HepG2 (cell line): ENCODE measurements around the gene TAMALIN. TPM values are rescaled to one million over a fixed set of nuclear protein-coding genes. Genes with fewer than 3 reads are reported as not detected.

Experiments used
- EEA1 ChIP-seq: sonication (generic); formaldehyde crosslinking; IDR thresholded peaks from 2 replicates; pipeline ENCODE4 v1.5.1; 2020; ENCODE audit warnings: mild to moderate bottlenecking, missing genetic modification reagents, borderline replicate concordance
- GATAD1 ChIP-seq: IDR thresholded peaks from 2 replicates; pipeline ENCODE4 v1.6.1; 2016; ENCODE audit warnings: missing genetic modification reagents, missing compliant biosample characterization
- KDM6A ChIP-seq: IDR thresholded peaks from 2 replicates; pipeline ENCODE4 v1.6.1; 2016; ENCODE audit warnings: low read depth
- NFRKB ChIP-seq: fragments of 450-650 bp; IDR thresholded peaks from 2 replicates; pipeline ENCODE4 v1.6.1; 2017
- POLR2AphosphoS2 ChIP-seq: IDR thresholded peaks from 2 replicates; pipeline ENCODE4 v1.6.1; 2011; ENCODE audit warnings: low read depth, low read length, improper control_type of control experiment
- PREB ChIP-seq: sonication (generic); formaldehyde crosslinking; IDR thresholded peaks from 2 replicates; pipeline ENCODE4 v1.4.0; 2020; ENCODE audit warnings: missing genetic modification reagents
- SMAD1 ChIP-seq: sonication (generic); formaldehyde crosslinking; IDR thresholded peaks from 2 replicates; pipeline ENCODE4 v1.4.0; 2020; ENCODE audit warnings: missing genetic modification reagents, low read depth, mild to moderate bottlenecking, borderline replicate concordance
- SMAD9 ChIP-seq: sonication (generic); formaldehyde crosslinking; IDR thresholded peaks from 2 replicates; pipeline ENCODE4 v1.5.1; 2020; ENCODE audit warnings: mild to moderate bottlenecking, missing genetic modification reagents
- SPEN ChIP-seq: sonication (generic); formaldehyde crosslinking; IDR thresholded peaks from 2 replicates; pipeline ENCODE4 v1.5.1; 2020; ENCODE audit warnings: low read depth, mild to moderate bottlenecking, missing genetic modification reagents
- TGIF2 ChIP-seq: IDR thresholded peaks from 2 replicates; pipeline ENCODE4 v1.6.1; 2016; ENCODE audit warnings: control low read depth, missing compliant biosample characterization
- TRIM24 ChIP-seq: sonication (generic); formaldehyde crosslinking; IDR thresholded peaks from 2 replicates; pipeline ENCODE4 v1.8.0; 2022; ENCODE audit warnings: mild to moderate bottlenecking, missing genetic modification reagents
- ZBTB25 ChIP-seq: IDR thresholded peaks from 2 replicates; pipeline ENCODE4 v1.6.1; 2018; ENCODE audit warnings: missing genetic modification reagents
- ZC3H4 ChIP-seq: sonication (generic); formaldehyde crosslinking; IDR thresholded peaks from 2 replicates; pipeline ENCODE4 v1.4.0; 2020; ENCODE audit warnings: missing genetic modification reagents, borderline replicate concordance
- ZNF136 ChIP-seq: sonication (generic); formaldehyde crosslinking; IDR thresholded peaks from 2 replicates; pipeline ENCODE4 v1.8.1; 2022; ENCODE audit warnings: low read depth, mild to moderate bottlenecking, moderate library complexity, missing genetic modification reagents
- ZNF549 ChIP-seq: sonication (generic); formaldehyde crosslinking; IDR thresholded peaks from 2 replicates; pipeline ENCODE4 v1.5.0; 2020; ENCODE audit warnings: missing genetic modification reagents
- ZNF782 ChIP-seq: sonication (generic); formaldehyde crosslinking; IDR thresholded peaks from 2 replicates; pipeline ENCODE4 v1.4.0; 2020; ENCODE audit warnings: missing genetic modification reagents, mild to moderate bottlenecking, borderline replicate concordance
- ZNF850 ChIP-seq: sonication (generic); formaldehyde crosslinking; conservative IDR thresholded peaks from 2 replicates; pipeline ENCODE4 v1.9.0; 2021; ENCODE audit warnings: mild to moderate bottlenecking, missing genetic modification reagents
- ZSCAN20 ChIP-seq: sonication (generic); formaldehyde crosslinking; IDR thresholded peaks from 2 replicates; pipeline ENCODE4 v1.4.0; 2020; ENCODE audit warnings: missing genetic modification reagents, mild to moderate bottlenecking, borderline replicate concordance
- polyA plus RNA-seq, 8 experiments: library from polyadenylated mRNA; depleted of rRNA in 3 of 8; stranded (reverse) in 7 of 8; unstranded in 1 of 8; fragments of >200 nt; fragmentation: Illumina TruSeq in 4 of 8; extraction: Trizol in 4 of 8; gene quantifications; 2 replicates each; pipeline versions ENCODE4 v1.2.1 to v1.2.3, GENCODE V29; 2011 to 2016; ENCODE audit warnings: low read depth in 4 of 8, missing spikeins in 1 of 8, mixed read lengths in 1 of 8; ENCODE audit not compliant: insufficient read depth in 1 of 8
- total RNA-seq, 5 experiments: library from RNA; depleted of rRNA; stranded (reverse); fragments of >200 nt; fragmentation: Illumina TruSeq; extraction: Trizol; gene quantifications; 2 replicates each; pipeline ENCODE4 v1.2.3, GENCODE V29; 2016; ENCODE audit warnings: low read depth in 1 of 5
- TF ChIP-seq, protein P1 (sequence below): sonication (generic); formaldehyde crosslinking; IDR thresholded peaks from 2 replicates; pipeline ENCODE4 v1.8.1; 2023; ENCODE audit warnings: mild to moderate bottlenecking, missing genetic modification reagents
- TF ChIP-seq, protein P2 (sequence below): sonication (generic); formaldehyde crosslinking; IDR thresholded peaks from 2 replicates; pipeline ENCODE4 v1.8.0; 2022; ENCODE audit warnings: mild to moderate bottlenecking, missing genetic modification reagents, moderate library complexity
- TF ChIP-seq, protein P3 (sequence below): sonication (generic); formaldehyde crosslinking; IDR thresholded peaks from 2 replicates; pipeline ENCODE4 v1.9.0; 2021; ENCODE audit warnings: missing genetic modification reagents, borderline replicate concordance
- TF ChIP-seq, protein P4 (sequence below): sonication (generic); formaldehyde crosslinking; IDR thresholded peaks from 2 replicates; pipeline ENCODE4 v1.4.0; 2020; ENCODE audit warnings: low read depth, missing genetic modification reagents

TAMALIN gene
- total and polyA plus RNA-seq, 2 of the 13 experiments (the other 11 are each of a cell fraction or from before 2014, with no cell fraction given) = 2.9 to 10.9 TPM

DNA sequence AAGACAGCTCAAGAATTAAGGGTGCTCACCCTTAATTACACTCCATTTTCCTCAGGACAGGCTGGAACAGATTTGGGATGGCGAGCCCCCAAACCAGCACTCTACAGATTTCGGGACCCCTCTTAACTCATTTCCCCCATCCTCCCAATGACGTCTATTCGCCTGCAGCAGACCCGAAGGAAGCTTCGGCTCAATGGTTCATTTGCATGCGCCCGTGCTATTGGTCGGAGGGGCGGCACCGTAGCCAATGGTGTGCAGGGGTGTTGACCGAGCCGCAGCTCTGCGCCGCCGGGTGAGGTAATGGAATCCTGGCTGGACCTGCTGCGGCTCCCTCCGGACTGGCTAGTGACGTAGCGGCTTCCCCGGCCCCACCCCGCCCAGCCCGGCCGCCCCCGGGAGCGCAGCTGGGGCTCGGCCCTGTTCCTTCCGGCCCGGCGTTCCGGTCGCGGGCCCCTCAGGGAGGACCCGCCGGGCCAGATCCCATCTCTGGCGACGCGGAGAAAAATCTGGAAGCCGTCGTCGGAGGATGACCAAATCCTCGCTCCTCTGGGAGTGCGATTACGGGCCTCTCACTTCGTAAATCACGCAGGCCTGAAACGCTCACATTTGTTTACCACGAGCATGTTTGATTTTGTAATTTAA is 26.2 kb downstream of the TAMALIN start (continued):
- no peak for TF ChIP-seq ZC3H4
- TF ChIP-seq SPEN (CRISPR knock-in tag) = 0 out of 2 replicates have a peak, but pooled peaks have one; percentile 23
- no peak for TF ChIP-seq ZSCAN20 (CRISPR knock-in tag)
- TF ChIP-seq SMAD1 (CRISPR knock-in tag) = 0 out of 2 replicates have a peak, but pooled peaks have one; percentile 40
- TF ChIP-seq, protein P1, sequence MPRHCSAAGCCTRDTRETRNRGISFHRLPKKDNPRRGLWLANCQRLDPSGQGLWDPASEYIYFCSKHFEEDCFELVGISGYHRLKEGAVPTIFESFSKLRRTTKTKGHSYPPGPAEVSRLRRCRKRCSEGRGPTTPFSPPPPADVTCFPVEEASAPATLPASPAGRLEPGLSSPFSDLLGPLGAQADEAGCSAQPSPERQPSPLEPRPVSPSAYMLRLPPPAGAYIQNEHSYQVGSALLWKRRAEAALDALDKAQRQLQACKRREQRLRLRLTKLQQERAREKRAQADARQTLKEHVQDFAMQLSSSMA (CRISPR knock-in tag) = no peak
- no peak for TF ChIP-seq TGIF2 (CRISPR knock-in tag)
- no peak for TF ChIP-seq TRIM24 (CRISPR knock-in tag)
- TF ChIP-seq KDM6A (CRISPR knock-in tag) = no peak
- TF ChIP-seq ZBTB25 (CRISPR knock-in tag) = no peak
- no peak for TF ChIP-seq ZNF782 (CRISPR knock-in tag)
- no peak for TF ChIP-seq ZNF549 (CRISPR knock-in tag)
- TF ChIP-seq, protein P2, sequence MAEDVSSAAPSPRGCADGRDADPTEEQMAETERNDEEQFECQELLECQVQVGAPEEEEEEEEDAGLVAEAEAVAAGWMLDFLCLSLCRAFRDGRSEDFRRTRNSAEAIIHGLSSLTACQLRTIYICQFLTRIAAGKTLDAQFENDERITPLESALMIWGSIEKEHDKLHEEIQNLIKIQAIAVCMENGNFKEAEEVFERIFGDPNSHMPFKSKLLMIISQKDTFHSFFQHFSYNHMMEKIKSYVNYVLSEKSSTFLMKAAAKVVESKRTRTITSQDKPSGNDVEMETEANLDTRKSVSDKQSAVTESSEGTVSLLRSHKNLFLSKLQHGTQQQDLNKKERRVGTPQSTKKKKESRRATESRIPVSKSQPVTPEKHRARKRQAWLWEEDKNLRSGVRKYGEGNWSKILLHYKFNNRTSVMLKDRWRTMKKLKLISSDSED (CRISPR knock-in tag) = no peak
- TF ChIP-seq ZNF136 (CRISPR knock-in tag) = no peak
- no peak for TF ChIP-seq NFRKB
- TF ChIP-seq ZNF850 = no peak
- no peak for TF ChIP-seq SMAD9 (CRISPR knock-in tag)
- no peak for TF ChIP-seq PREB (CRISPR knock-in tag)
- no peak for TF ChIP-seq POLR2AphosphoS2
- TF ChIP-seq, protein P3, sequence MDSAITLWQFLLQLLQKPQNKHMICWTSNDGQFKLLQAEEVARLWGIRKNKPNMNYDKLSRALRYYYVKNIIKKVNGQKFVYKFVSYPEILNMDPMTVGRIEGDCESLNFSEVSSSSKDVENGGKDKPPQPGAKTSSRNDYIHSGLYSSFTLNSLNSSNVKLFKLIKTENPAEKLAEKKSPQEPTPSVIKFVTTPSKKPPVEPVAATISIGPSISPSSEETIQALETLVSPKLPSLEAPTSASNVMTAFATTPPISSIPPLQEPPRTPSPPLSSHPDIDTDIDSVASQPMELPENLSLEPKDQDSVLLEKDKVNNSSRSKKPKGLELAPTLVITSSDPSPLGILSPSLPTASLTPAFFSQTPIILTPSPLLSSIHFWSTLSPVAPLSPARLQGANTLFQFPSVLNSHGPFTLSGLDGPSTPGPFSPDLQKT = no peak
- TF ChIP-seq, protein P4, sequence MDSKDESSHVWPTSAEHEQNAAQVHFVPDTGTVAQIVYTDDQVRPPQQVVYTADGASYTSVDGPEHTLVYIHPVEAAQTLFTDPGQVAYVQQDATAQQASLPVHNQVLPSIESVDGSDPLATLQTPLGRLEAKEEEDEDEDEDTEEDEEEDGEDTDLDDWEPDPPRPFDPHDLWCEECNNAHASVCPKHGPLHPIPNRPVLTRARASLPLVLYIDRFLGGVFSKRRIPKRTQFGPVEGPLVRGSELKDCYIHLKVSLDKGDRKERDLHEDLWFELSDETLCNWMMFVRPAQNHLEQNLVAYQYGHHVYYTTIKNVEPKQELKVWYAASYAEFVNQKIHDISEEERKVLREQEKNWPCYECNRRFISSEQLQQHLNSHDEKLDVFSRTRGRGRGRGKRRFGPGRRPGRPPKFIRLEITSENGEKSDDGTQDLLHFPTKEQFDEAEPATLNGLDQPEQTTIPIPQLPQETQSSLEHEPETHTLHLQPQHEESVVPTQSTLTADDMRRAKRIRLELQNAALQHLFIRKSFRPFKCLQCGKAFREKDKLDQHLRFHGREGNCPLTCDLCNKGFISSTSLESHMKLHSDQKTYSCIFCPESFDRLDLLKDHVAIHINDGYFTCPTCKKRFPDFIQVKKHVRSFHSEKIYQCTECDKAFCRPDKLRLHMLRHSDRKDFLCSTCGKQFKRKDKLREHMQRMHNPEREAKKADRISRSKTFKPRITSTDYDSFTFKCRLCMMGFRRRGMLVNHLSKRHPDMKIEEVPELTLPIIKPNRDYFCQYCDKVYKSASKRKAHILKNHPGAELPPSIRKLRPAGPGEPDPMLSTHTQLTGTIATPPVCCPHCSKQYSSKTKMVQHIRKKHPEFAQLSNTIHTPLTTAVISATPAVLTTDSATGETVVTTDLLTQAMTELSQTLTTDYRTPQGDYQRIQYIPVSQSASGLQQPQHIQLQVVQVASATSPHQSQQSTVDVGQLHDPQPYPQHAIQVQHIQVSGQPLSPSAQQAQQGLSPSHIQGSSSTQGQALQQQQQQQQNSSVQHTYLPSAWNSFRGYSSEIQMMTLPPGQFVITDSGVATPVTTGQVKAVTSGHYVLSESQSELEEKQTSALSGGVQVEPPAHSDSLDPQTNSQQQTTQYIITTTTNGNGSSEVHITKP (CRISPR knock-in tag) = no peak
- TF ChIP-seq EEA1 = no peak
- peak; percentile 11; the same call in 1 of the 2 replicates for TF ChIP-seq GATAD1 (CRISPR knock-in tag)
